Measurements from ENCODE around the gene MYPOP.

DNA sequence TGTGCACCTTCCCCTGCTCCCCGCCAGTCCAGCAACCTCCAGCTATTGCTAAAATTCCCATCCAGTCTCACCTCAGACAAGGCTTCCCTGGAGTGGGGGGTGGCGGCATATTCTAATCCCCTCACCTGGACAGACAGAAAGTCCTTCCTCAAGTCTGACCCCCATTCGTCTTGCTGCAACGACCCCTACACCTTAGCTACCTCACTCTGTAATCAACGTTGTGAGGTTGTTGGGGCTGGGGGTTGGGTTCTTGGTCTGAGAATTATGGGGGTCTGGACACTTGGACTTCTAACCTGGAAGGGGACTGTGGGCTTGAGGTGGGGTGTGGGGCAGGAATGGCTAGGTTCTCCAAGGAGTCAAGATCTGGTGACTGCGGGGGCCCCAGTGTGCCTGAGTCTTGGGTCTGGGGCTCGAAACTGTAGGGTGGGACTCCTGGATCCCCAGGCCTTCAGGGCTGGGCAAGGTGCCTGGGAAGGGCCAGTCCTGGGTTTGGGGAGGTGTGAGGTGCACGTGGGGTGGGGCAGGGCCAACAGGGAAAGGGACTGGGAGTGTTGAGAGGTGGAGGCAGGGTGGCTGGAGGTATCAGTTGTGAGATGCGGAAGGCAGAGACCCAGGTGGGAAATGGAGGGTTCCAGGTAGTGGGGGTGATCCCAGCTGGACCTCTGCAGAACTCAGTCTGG, 37.0 kb downstream of the MYPOP start:
- TF ChIP-seq POLR2AphosphoS5 (IDR thresholded peaks at IDR 0.05; ENCODE audit: low read depth, low read length): no peak
- no peak for TF ChIP-seq TAF1 (IDR thresholded peaks at IDR 0.05; ENCODE audit: borderline replicate concordance, insufficient read depth, low read length)
- TF ChIP-seq SIN3A (IDR thresholded peaks at IDR 0.05; ENCODE audit: borderline replicate concordance, insufficient read depth, low read length): no peak
- TF ChIP-seq, protein P1, sequence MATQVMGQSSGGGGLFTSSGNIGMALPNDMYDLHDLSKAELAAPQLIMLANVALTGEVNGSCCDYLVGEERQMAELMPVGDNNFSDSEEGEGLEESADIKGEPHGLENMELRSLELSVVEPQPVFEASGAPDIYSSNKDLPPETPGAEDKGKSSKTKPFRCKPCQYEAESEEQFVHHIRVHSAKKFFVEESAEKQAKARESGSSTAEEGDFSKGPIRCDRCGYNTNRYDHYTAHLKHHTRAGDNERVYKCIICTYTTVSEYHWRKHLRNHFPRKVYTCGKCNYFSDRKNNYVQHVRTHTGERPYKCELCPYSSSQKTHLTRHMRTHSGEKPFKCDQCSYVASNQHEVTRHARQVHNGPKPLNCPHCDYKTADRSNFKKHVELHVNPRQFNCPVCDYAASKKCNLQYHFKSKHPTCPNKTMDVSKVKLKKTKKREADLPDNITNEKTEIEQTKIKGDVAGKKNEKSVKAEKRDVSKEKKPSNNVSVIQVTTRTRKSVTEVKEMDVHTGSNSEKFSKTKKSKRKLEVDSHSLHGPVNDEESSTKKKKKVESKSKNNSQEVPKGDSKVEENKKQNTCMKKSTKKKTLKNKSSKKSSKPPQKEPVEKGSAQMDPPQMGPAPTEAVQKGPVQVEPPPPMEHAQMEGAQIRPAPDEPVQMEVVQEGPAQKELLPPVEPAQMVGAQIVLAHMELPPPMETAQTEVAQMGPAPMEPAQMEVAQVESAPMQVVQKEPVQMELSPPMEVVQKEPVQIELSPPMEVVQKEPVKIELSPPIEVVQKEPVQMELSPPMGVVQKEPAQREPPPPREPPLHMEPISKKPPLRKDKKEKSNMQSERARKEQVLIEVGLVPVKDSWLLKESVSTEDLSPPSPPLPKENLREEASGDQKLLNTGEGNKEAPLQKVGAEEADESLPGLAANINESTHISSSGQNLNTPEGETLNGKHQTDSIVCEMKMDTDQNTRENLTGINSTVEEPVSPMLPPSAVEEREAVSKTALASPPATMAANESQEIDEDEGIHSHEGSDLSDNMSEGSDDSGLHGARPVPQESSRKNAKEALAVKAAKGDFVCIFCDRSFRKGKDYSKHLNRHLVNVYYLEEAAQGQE (IDR thresholded peaks at IDR 0.05; ENCODE audit: insufficient read depth in 1 of 2, low read depth in 2 of 2, low read length in 2 of 2): no peak

Measured in PFSK-1 (cell line).